HEK293 (cell line): Measurements from ENCODE around the gene CLCF1.
A peak's percentile ranks its signal among the peaks of the same experiment; 100 is the strongest.

Experiments used
- ATF2 ChIP-seq: fragments of 450-650 bp; formaldehyde crosslinking; IDR thresholded peaks from 2 replicates; pipeline ENCODE4 v1.5.1; 2016; ENCODE audit warnings: missing biosample characterization, missing genetic modification characterization, low read depth
- OSR2 ChIP-seq: fragments of 450-650 bp; formaldehyde crosslinking; IDR thresholded peaks from 2 replicates; pipeline ENCODE4 v1.5.1; 2016; ENCODE audit warnings: missing biosample characterization, missing genetic modification characterization
- OVOL3 ChIP-seq: fragments of 450-650 bp; formaldehyde crosslinking; IDR thresholded peaks from 2 replicates; pipeline ENCODE4 v1.5.1; 2016; ENCODE audit warnings: missing biosample characterization, missing genetic modification characterization
- ZBTB17 ChIP-seq: fragments of 450-650 bp; formaldehyde crosslinking; IDR thresholded peaks from 2 replicates; pipeline ENCODE4 v1.5.1; 2016; ENCODE audit warnings: missing biosample characterization, missing genetic modification characterization
- ZNF10 ChIP-seq: fragments of 450-650 bp; formaldehyde crosslinking; IDR thresholded peaks from 2 replicates; pipeline ENCODE4 v1.5.1; 2017; ENCODE audit warnings: missing biosample characterization, missing genetic modification characterization
- ZNF138 ChIP-seq: fragments of 450-650 bp; formaldehyde crosslinking; IDR thresholded peaks from 2 replicates; pipeline ENCODE4 v1.5.1; 2016; ENCODE audit warnings: missing biosample characterization, missing genetic modification characterization, borderline replicate concordance
- ZNF169 ChIP-seq: fragments of 450-650 bp; formaldehyde crosslinking; IDR thresholded peaks from 2 replicates; pipeline ENCODE4 v1.5.1; 2016; ENCODE audit warnings: missing biosample characterization, missing genetic modification characterization
- ZNF2 ChIP-seq: fragments of 450-650 bp; formaldehyde crosslinking; IDR thresholded peaks from 2 replicates; pipeline ENCODE4 v1.5.1; 2016; ENCODE audit warnings: missing biosample characterization, missing genetic modification characterization
- ZNF280D ChIP-seq: fragments of 450-650 bp; formaldehyde crosslinking; IDR thresholded peaks from 2 replicates; pipeline ENCODE4 v1.5.1; 2016; ENCODE audit warnings: missing biosample characterization, missing genetic modification characterization
- ZNF544 ChIP-seq: fragments of 450-650 bp; formaldehyde crosslinking; IDR thresholded peaks from 2 replicates; pipeline ENCODE4 v1.5.0; 2017; ENCODE audit warnings: missing biosample characterization, missing genetic modification characterization
- ZNF585B ChIP-seq: fragments of 450-650 bp; formaldehyde crosslinking; IDR thresholded peaks from 2 replicates; pipeline ENCODE4 v1.5.1; 2016; ENCODE audit warnings: missing biosample characterization, missing genetic modification characterization
- ZNF621 ChIP-seq: fragments of 450-650 bp; formaldehyde crosslinking; IDR thresholded peaks from 2 replicates; pipeline ENCODE4 v1.5.1; 2017; ENCODE audit warnings: missing biosample characterization, missing genetic modification characterization
- ZNF623 ChIP-seq: fragments of 450-650 bp; formaldehyde crosslinking; IDR thresholded peaks from 2 replicates; pipeline ENCODE4 v1.5.1; 2016; ENCODE audit warnings: missing biosample characterization, missing genetic modification characterization
- ZNF658 ChIP-seq: fragments of 450-650 bp; formaldehyde crosslinking; IDR thresholded peaks from 2 replicates; pipeline ENCODE4; 2016; ENCODE audit warnings: missing biosample characterization, missing genetic modification characterization
- ZNF777 ChIP-seq: fragments of 450-650 bp; formaldehyde crosslinking; IDR thresholded peaks from 2 replicates; pipeline ENCODE4 v1.5.1; 2017; ENCODE audit warnings: missing biosample characterization, missing genetic modification characterization, borderline replicate concordance
- ZNF791 ChIP-seq: fragments of 450-650 bp; formaldehyde crosslinking; IDR thresholded peaks from 2 replicates; pipeline ENCODE4 v1.5.1; 2016; ENCODE audit warnings: missing biosample characterization, missing genetic modification characterization
- ZSCAN18 ChIP-seq: fragments of 450-650 bp; formaldehyde crosslinking; IDR thresholded peaks from 2 replicates; pipeline ENCODE4 v1.5.1; 2016; ENCODE audit warnings: missing biosample characterization, missing genetic modification characterization
- ZSCAN30 ChIP-seq: fragments of 450-650 bp; IDR thresholded peaks from 2 replicates; pipeline ENCODE4 v1.5.1; 2018; ENCODE audit warnings: missing biosample characterization, mild to moderate bottlenecking, missing genetic modification characterization, moderate library complexity
- TF ChIP-seq, protein P1 (sequence below): fragments of 450-650 bp; formaldehyde crosslinking; IDR thresholded peaks from 2 replicates; pipeline ENCODE4 v1.5.1; 2016; ENCODE audit warnings: missing biosample characterization, missing genetic modification characterization
- TF ChIP-seq, protein P2 (sequence below): fragments of 450-650 bp; formaldehyde crosslinking; IDR thresholded peaks from 2 replicates; pipeline ENCODE4 v1.5.1; 2017; ENCODE audit warnings: missing biosample characterization, missing genetic modification characterization
- TF ChIP-seq, protein P3 (sequence below): fragments of 450-650 bp; formaldehyde crosslinking; IDR thresholded peaks from 2 replicates; pipeline ENCODE4 v1.5.1; 2016; ENCODE audit warnings: missing biosample characterization, missing genetic modification characterization
- TF ChIP-seq, protein P4 (sequence below): fragments of 450-650 bp; formaldehyde crosslinking; IDR thresholded peaks from 2 replicates; pipeline ENCODE4 v1.5.1; 2016; ENCODE audit warnings: missing biosample characterization, missing genetic modification characterization
- TF ChIP-seq, protein P5 (sequence below): fragments of 450-650 bp; formaldehyde crosslinking; IDR thresholded peaks from 2 replicates; pipeline ENCODE4 v1.5.1; 2016; ENCODE audit warnings: missing biosample characterization, missing genetic modification characterization

The CLCF1 gene

DNA sequence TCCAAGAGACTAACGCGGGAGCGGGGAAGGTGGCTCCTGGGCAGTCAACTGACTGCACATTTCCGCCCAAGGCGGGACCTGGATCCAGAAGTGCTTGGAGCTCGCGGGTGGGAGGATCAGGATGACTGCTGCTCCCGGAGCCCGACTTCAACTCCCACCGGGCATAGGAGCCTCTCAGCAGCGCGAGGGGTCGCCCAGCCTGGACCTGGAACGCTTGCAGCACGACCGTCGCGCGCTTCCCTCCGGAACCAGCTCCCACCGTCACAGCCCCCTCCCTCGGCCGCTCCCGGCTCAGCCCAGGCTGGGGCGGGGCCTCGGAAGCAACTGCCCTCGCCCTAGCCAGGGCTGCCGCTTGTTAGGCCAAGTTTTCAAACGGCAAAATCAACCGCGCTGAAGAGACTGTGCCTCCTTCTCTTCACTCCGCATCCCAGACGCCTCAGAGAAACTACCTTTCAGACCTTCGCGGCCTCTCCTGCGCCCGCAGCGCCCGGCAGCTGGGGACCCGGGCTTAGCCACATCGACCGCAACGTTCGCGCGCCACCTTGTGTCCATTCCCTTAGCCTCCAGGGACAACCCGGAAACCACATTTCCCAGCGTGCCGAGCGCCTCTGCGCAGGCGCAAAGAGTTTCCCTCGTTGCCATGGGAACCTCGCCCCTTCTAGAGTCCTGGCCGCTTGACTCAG, 56.1 kb downstream of the CLCF1 start (continued):
- TF ChIP-seq, protein P1, sequence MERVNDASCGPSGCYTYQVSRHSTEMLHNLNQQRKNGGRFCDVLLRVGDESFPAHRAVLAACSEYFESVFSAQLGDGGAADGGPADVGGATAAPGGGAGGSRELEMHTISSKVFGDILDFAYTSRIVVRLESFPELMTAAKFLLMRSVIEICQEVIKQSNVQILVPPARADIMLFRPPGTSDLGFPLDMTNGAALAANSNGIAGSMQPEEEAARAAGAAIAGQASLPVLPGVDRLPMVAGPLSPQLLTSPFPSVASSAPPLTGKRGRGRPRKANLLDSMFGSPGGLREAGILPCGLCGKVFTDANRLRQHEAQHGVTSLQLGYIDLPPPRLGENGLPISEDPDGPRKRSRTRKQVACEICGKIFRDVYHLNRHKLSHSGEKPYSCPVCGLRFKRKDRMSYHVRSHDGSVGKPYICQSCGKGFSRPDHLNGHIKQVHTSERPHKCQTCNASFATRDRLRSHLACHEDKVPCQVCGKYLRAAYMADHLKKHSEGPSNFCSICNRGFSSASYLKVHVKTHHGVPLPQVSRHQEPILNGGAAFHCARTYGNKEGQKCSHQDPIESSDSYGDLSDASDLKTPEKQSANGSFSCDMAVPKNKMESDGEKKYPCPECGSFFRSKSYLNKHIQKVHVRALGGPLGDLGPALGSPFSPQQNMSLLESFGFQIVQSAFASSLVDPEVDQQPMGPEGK: peak; percentile 63
- TF ChIP-seq ZSCAN18 (no peak), ZNF623 (tag by site-specific recombination) (no peak), OVOL3 (tag by site-specific recombination) (no peak), ZNF791 (tag by site-specific recombination) (no peak), ZNF544 (tag by site-specific recombination) (no peak), ZNF621 (tag by site-specific recombination) (no peak), ZNF658 (tag by site-specific recombination) (no peak), ZNF585B (no peak), ZNF2 (tag by site-specific recombination) (peak; percentile 85), ZNF10 (tag by site-specific recombination) (no peak; the same call in 1 of the 2 replicates), ATF2 (tag by site-specific recombination) (no peak), ZBTB17 (tag by site-specific recombination) (peak; percentile 84), ZNF777 (peak; percentile 60; the same call in 1 of the 2 replicates), ZSCAN30 (tag by site-specific recombination) (peak; percentile 90), OSR2 (no peak), ZNF138 (tag by site-specific recombination) (no peak), ZNF169 (tag by site-specific recombination) (no peak), ZNF280D (tag by site-specific recombination) (no peak)
- TF ChIP-seq, protein P2, sequence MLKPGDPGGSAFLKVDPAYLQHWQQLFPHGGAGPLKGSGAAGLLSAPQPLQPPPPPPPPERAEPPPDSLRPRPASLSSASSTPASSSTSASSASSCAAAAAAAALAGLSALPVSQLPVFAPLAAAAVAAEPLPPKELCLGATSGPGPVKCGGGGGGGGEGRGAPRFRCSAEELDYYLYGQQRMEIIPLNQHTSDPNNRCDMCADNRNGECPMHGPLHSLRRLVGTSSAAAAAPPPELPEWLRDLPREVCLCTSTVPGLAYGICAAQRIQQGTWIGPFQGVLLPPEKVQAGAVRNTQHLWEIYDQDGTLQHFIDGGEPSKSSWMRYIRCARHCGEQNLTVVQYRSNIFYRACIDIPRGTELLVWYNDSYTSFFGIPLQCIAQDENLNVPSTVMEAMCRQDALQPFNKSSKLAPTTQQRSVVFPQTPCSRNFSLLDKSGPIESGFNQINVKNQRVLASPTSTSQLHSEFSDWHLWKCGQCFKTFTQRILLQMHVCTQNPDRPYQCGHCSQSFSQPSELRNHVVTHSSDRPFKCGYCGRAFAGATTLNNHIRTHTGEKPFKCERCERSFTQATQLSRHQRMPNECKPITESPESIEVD: no peak
- TF ChIP-seq, protein P3, sequence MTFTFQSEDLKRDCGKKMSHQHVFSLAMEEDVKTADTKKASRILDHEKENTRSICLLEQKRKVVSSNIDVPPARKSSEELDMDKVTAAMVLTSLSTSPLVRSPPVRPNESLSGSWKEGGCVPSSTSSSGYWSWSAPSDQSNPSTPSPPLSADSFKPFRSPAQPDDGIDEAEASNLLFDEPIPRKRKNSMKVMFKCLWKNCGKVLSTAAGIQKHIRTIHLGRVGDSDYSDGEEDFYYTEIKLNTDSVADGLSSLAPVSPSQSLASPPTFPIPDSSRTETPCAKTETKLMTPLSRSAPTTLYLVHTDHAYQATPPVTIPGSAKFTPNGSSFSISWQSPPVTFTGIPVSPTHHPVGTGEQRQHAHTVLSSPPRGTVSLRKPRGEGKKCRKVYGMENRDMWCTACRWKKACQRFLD (tag by site-specific recombination): no peak
- TF ChIP-seq, protein P4, sequence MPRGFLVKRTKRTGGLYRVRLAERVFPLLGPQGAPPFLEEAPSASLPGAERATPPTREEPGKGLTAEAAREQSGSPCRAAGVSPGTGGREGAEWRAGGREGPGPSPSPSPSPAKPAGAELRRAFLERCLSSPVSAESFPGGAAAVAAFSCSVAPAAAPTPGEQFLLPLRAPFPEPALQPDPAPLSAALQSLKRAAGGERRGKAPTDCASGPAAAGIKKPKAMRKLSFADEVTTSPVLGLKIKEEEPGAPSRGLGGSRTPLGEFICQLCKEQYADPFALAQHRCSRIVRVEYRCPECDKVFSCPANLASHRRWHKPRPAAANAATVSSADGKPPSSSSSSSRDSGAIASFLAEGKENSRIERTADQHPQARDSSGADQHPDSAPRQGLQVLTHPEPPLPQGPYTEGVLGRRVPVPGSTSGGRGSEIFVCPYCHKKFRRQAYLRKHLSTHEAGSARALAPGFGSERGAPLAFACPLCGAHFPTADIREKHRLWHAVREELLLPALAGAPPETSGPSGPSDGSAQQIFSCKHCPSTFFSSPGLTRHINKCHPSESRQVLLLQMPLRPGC (tag by site-specific recombination): no peak
- TF ChIP-seq, protein P5, sequence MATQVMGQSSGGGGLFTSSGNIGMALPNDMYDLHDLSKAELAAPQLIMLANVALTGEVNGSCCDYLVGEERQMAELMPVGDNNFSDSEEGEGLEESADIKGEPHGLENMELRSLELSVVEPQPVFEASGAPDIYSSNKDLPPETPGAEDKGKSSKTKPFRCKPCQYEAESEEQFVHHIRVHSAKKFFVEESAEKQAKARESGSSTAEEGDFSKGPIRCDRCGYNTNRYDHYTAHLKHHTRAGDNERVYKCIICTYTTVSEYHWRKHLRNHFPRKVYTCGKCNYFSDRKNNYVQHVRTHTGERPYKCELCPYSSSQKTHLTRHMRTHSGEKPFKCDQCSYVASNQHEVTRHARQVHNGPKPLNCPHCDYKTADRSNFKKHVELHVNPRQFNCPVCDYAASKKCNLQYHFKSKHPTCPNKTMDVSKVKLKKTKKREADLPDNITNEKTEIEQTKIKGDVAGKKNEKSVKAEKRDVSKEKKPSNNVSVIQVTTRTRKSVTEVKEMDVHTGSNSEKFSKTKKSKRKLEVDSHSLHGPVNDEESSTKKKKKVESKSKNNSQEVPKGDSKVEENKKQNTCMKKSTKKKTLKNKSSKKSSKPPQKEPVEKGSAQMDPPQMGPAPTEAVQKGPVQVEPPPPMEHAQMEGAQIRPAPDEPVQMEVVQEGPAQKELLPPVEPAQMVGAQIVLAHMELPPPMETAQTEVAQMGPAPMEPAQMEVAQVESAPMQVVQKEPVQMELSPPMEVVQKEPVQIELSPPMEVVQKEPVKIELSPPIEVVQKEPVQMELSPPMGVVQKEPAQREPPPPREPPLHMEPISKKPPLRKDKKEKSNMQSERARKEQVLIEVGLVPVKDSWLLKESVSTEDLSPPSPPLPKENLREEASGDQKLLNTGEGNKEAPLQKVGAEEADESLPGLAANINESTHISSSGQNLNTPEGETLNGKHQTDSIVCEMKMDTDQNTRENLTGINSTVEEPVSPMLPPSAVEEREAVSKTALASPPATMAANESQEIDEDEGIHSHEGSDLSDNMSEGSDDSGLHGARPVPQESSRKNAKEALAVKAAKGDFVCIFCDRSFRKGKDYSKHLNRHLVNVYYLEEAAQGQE (tag by site-specific recombination): no peak
